PFSK-1 (cell line): ENCODE measurements around the gene DHRS4. TPM values are rescaled to one million over a fixed set of nuclear protein-coding genes. Genes with fewer than 3 reads are reported as not detected.

Experiments
- FOXP2 ChIP-seq: optimal IDR thresholded peaks from 2 replicates; pipeline ENCODE3; 2011; ENCODE audit warnings: borderline replicate concordance, control low read depth, inconsistent platforms; ENCODE audit not compliant: insufficient read depth; ENCODE audit errors: extremely low read length, extremely low read depth
- POLR2AphosphoS5 ChIP-seq: IDR thresholded peaks from 2 replicates; pipeline ENCODE4 v1.6.1; 2012; ENCODE audit warnings: low read depth, mild to moderate bottlenecking, control low read depth, low read length, moderate library complexity
- SIN3A ChIP-seq: IDR thresholded peaks from 2 replicates; pipeline ENCODE4 v1.6.1; 2012; ENCODE audit warnings: mild to moderate bottlenecking, low read length, moderate library complexity, borderline replicate concordance; ENCODE audit not compliant: insufficient read depth
- TAF1 ChIP-seq: IDR thresholded peaks from 2 replicates; pipeline ENCODE4 v1.6.1; 2012; ENCODE audit warnings: low read length, control low read depth, borderline replicate concordance; ENCODE audit not compliant: insufficient read depth
- polyA plus RNA-seq: library from polyadenylated mRNA; unstranded; fragments of >200 nt; gene quantifications from one replicate; pipeline ENCODE4 v1.2.1, GENCODE V29; 2012; ENCODE audit warnings: low read depth, missing spikeins; ENCODE audit not compliant: insufficient read length
- TF ChIP-seq, protein P1 (sequence below), 2 experiments: IDR thresholded peaks; 2 replicates each; pipeline versions ENCODE4 v1.6.1 to v1.8.0; 2011 to 2012; ENCODE audit warnings: low read depth in 2 of 2, low read length in 2 of 2, control low read depth in 1 of 2, inconsistent platforms in 1 of 2, mild to moderate bottlenecking in 1 of 2, moderate library complexity in 1 of 2; ENCODE audit not compliant: insufficient read depth in 1 of 2

Gene DHRS4
- polyA plus RNA-seq = 41.0 TPM

DNA sequence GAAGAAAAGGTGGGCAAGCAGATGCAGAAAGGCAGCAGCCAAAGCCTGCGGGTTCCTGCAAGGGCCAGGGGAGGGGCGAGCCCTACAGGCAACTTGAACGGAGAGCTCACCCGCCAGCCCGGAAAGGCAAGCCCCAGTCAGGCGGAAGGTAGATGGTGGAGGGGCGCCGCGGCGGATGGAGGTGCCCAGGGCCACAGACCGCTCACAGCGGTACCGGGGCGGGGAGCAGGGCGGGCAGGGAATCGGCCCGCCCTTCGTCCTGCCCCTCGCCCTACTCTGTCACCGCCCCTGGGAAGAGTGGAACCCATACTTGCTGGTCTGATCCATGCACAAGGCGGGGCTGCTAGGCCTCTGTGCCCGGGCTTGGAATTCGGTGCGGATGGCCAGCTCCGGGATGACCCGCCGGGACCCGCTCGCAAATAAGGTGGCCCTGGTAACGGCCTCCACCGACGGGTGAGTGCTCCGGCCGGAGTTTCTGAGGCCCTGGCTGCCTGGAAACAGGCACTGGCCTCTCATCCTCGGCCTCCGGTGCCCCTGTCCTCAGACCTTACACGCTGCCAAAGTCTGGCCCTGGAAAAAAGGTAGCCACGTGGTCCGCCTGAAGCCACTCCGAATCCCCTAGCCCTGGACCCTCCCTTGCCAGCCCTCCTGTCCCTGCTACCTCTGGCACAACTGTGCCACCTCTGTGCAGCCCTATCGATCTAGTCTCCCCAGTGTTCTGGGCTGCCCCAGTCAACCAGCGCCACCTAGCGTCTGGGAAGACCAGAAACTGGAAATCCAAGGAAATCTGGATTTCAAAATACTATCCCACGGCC is at the start of gene DHRS4:
DHRS4 (plus strand) TSS at position 307 of the 815 bp plus-strand sequence; CDS start at position 326, 19 bp downstream.
- 0 out of 2 replicates have a peak, but pooled peaks have one; percentile 50 for TF ChIP-seq TAF1
- TF ChIP-seq SIN3A = no peak
- TF ChIP-seq, protein P1, sequence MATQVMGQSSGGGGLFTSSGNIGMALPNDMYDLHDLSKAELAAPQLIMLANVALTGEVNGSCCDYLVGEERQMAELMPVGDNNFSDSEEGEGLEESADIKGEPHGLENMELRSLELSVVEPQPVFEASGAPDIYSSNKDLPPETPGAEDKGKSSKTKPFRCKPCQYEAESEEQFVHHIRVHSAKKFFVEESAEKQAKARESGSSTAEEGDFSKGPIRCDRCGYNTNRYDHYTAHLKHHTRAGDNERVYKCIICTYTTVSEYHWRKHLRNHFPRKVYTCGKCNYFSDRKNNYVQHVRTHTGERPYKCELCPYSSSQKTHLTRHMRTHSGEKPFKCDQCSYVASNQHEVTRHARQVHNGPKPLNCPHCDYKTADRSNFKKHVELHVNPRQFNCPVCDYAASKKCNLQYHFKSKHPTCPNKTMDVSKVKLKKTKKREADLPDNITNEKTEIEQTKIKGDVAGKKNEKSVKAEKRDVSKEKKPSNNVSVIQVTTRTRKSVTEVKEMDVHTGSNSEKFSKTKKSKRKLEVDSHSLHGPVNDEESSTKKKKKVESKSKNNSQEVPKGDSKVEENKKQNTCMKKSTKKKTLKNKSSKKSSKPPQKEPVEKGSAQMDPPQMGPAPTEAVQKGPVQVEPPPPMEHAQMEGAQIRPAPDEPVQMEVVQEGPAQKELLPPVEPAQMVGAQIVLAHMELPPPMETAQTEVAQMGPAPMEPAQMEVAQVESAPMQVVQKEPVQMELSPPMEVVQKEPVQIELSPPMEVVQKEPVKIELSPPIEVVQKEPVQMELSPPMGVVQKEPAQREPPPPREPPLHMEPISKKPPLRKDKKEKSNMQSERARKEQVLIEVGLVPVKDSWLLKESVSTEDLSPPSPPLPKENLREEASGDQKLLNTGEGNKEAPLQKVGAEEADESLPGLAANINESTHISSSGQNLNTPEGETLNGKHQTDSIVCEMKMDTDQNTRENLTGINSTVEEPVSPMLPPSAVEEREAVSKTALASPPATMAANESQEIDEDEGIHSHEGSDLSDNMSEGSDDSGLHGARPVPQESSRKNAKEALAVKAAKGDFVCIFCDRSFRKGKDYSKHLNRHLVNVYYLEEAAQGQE (IDR thresholded peaks at IDR 0.05; ENCODE audit: insufficient read depth in 1 of 2, low read depth in 2 of 2, low read length in 2 of 2) = 0 out of 4 replicates have a peak, but pooled peaks of 1 of the 2 experiments have one; percentile 20
- no peak for TF ChIP-seq FOXP2
- peak; percentile 65 for TF ChIP-seq POLR2AphosphoS5

DNA sequence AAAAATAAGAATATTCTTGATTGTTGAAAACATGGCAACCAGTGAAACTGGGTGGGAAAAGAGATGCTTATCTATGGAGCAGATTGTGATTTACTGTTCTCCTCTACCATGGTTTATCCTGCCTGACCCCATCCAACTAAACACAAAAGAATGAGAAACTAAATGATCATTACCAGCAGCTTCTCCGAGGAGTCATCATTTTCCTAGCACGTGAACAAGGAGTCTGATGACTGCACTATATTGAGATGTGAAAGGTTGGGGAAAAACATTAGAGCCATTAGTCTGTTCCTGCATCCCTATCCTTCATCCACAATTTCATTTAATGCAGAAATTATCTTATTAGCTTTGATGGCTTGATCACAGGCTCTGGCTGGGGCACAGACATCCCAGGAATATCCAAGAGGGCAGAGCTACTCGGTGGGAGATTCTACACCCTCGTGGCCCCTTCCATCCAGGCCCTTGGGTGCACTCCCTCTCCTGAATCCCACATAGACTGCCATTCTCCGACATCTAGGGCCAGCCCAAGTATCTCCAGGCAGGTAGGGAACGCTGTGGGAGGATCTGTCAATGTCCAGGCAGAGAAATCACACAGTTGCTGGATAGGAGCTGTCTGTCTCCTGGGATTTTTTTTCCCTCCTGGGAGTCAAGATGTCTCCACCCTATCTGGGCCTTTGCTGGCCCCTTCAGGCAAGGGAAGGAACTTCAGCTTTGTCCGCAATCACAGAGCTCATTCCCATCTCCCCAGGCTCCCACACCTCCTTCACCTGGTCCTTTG is 43.3 kb upstream of the DHRS4 start:
- TF ChIP-seq TAF1 (no peak), SIN3A (no peak), POLR2AphosphoS5 (no peak), FOXP2 (no peak)
- TF ChIP-seq, protein P1 (IDR thresholded peaks at IDR 0.05; ENCODE audit: insufficient read depth in 1 of 2, low read depth in 2 of 2, low read length in 2 of 2) = no peak

DNA sequence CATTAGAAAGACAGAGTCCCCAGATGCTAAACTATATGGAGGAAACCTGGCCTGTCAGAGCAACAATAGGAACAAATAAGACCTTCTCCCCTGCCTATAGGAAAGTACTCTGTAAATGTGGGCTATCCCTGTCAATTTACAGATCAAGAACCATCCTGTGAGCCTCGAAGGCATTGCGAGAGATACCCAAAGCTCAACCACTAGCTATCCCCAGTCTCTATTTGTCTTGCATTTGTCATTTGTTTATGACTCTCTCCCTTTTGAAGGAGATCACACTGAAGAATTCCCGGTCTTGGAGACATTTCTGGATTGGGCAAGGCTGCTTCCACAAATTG is 42.7 kb upstream of the DHRS4 start:
- TF ChIP-seq TAF1 (no peak), SIN3A (no peak), FOXP2 (no peak), POLR2AphosphoS5 (no peak)
- TF ChIP-seq, protein P1 (IDR thresholded peaks at IDR 0.05; ENCODE audit: insufficient read depth in 1 of 2, low read depth in 2 of 2, low read length in 2 of 2) = no peak

DNA sequence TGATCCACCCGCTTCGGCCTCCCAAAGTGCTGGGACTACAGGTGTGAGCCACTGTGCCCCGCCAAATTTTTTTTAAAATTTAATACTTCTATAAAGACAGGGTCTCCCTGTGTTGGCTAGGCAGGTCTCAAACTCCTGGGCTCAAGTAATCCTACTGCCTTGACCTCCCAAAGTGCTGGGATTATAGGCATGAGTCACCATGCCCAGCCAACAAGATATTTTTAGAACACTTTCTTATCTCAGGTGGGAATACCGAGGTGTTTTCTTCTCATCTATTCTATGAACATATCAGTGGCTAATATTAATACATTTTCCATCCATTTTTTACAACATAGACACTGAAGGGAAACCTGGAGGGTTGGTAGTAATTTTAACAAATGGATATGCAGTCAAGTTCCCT is 38.0 kb upstream of the DHRS4 start:
- TF ChIP-seq, protein P1 (IDR thresholded peaks at IDR 0.05; ENCODE audit: insufficient read depth in 1 of 2, low read depth in 2 of 2, low read length in 2 of 2) = no peak
- TF ChIP-seq SIN3A (no peak), TAF1 (no peak), POLR2AphosphoS5 (no peak), FOXP2 (no peak)
